ENCODE measurements around the gene ARHGAP32.

DNA sequence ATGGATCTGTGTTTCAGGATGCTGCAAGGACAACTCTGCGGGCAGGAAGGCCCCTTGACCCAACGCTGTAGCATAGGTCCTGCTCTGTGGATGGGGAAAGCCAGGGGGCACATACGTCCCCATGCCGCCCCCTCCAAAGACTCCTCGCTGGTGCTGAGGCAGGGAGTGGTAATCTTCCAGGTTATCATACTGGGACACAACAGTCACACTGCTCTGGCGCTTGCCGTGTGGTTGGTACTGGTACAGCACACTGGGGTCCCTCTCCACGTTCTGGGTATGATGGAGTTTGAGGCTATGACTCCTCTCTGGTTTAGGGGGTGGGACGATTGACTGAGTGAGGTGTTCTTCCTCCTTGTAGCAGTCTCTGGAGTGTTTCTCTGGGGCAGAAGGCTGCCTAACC lies 223.2 kb downstream of the ARHGAP32 start:
- TF ChIP-seq CTCF (IDR thresholded peaks at IDR 0.05) = no peak
- no peak for TF ChIP-seq POLR2A (IDR thresholded peaks at IDR 0.05)
